Fibroblast of the aortic adventitia (primary cell): ENCODE data around the gene PIK3C2G. TPM values are rescaled to one million over a fixed set of nuclear protein-coding genes. Genes with fewer than 3 reads are reported as not detected.
A peak's percentile ranks its signal among the peaks of the same experiment; 100 is the strongest.

Experiments
- DNase-seq: peaks from one replicate; pipeline ENCODE4 v3.0.0-alpha.2; 2010; ENCODE audit warnings: low read depth
- H3K4me3 ChIP-seq: 2 replicates; pipeline ENCODE4 v1.5.1; 2011; ENCODE audit warnings: low read depth, mild to moderate bottlenecking, control low read depth, low read length, moderate library complexity
- total RNA-seq: library from RNA; depleted of rRNA; stranded (reverse); fragments of >200 nt; gene quantifications from 2 replicates; pipeline ENCODE4 v1.2.3, GENCODE V29; 2012; ENCODE audit warnings: low replicate concordance
- TF ChIP-seq, protein P1 (sequence below): IDR thresholded peaks from 2 replicates; pipeline ENCODE4 v1.5.1; 2011; ENCODE audit warnings: mild to moderate bottlenecking, low read length, control low read depth, inconsistent platforms; ENCODE audit not compliant: insufficient read depth

PIK3C2G gene
- total RNA-seq, 1 donor = 0.09 TPM

DNA sequence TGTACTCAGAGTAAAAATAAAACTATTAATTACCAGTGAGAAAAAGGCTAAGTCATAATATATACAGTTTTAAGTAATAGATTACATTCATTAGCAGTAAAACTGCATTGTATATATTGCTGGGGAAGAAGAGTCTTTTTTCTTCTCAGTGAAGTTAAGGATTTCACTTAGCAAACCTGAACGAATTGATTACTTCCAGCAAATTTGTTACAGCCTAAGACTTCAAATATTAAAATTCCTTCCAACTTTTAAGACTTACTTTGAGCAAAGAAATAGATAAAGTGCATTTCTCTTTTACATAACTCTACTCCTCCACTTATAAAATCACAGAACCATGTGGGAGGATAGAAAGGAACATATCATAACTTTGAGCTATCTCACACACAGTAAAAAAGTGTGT, 43.3 kb downstream of the PIK3C2G start:
- DNase-seq = no peak
- H3K4me3 ChIP-seq = no peak overlapping the region
- TF ChIP-seq, protein P1, sequence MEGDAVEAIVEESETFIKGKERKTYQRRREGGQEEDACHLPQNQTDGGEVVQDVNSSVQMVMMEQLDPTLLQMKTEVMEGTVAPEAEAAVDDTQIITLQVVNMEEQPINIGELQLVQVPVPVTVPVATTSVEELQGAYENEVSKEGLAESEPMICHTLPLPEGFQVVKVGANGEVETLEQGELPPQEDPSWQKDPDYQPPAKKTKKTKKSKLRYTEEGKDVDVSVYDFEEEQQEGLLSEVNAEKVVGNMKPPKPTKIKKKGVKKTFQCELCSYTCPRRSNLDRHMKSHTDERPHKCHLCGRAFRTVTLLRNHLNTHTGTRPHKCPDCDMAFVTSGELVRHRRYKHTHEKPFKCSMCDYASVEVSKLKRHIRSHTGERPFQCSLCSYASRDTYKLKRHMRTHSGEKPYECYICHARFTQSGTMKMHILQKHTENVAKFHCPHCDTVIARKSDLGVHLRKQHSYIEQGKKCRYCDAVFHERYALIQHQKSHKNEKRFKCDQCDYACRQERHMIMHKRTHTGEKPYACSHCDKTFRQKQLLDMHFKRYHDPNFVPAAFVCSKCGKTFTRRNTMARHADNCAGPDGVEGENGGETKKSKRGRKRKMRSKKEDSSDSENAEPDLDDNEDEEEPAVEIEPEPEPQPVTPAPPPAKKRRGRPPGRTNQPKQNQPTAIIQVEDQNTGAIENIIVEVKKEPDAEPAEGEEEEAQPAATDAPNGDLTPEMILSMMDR = no peak

DNA sequence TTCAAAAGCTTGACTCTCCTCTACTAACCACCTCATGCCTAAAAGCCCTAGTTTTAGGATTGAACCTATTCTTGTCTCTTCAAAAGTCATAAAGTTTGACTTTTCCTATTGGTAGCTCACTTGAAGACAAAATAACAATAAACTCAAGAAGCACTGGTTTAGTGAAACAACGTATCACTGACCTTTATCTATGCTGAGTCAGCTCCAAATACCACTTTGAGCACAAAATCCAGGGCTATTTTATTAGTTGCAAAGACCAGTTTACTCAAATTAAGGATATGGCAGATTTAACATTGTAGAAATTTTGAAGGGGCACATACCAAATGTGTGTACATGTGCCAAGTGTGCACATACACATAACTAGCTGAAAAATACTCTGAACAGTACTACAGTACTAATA, 45.0 kb downstream of the PIK3C2G start:
- TF ChIP-seq, protein P1 = no peak
- no peak overlapping the region for H3K4me3 ChIP-seq
- no peak for DNase-seq

DNA sequence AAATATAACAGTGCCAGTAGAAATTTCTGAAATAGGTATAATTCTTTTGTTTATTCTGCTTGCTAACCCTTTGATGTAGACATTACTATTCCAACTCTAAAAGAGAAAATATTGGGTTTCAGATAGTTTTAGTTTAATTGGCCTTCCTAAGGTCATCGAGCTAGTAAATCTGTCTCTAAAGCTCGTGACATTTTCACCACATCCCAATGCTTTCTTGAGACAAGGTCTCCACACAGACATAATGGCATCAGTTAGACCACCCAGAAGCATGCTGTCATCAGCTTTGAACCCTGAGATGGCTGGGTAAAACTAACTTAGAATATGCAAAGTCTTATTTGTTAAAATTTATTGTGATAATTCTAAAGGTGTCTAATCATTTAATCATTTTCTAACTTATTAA, 52.0 kb downstream of the PIK3C2G start:
- DNase-seq = no peak
- TF ChIP-seq, protein P1 = no peak
- no peak overlapping the region for H3K4me3 ChIP-seq

DNA sequence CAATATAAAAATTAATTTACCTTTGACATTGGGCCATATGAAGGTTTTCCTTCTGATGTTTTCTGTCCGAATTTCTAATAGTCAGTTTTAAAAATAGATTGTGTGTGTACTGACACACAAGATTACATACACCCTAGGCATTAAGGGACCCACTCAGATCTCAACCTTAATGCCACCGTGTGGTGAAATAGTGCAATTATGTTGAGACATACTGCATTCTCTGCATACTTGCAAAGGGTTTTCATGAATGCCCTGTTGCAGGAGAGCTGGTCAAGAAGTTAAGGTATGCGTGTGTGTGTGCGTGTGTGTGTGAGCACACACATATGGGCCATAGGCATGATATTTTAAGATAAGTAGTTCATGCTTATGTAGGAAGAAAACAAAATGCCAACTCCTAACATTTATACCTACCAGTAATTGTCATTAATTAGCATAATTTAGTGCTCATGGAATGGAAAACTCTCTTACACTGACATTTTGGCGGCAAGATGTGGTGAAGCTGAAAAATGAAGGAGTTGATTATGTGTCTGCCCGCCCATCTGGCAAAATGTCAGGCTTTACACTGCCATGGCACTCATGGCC, 58.8 kb downstream of the PIK3C2G start:
- TF ChIP-seq, protein P1 = peak; percentile 63
- no peak overlapping the region for H3K4me3 ChIP-seq
- DNase-seq = peak; percentile 91

DNA sequence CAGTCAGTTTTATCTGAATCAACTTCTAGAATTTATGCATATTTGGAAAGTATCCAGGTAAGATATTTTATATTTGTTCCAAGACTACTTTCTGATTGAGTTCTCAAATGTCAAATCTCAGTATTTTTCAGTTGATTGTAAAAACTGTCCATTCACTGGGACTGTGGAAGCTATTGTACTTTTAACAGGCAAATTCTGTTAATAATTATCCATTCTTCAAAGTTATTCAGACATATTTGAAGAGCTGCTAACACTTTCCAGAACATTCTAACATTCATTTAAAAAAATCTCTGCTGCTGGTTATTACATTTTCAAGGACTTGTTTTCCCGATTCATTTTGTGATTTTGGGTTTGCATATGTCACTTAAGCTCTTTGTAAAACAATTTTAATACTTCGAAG, 59.7 kb downstream of the PIK3C2G start:
- H3K4me3 ChIP-seq = no peak overlapping the region
- no peak for DNase-seq
- TF ChIP-seq, protein P1 = no peak

DNA sequence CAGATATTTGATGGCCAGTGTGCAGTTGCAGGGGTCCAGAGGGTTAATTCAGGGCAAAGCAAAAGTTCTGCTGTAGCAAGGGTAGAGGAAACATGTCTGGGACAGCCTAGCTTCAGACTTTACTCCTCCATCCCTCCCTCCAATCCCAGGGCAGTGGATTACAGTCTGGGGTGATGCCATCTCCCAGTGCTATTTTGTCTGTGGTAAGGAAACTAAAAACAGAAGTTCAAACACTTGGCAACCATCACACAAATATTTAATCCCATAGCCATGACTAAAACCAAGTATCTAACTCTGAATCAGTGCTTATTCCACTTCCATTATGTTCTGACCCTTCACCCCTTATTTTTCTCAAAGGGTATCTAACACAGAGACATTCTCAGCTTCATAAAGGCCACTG, 61.8 kb downstream of the PIK3C2G start:
- no peak overlapping the region for H3K4me3 ChIP-seq
- peak; percentile 35 for DNase-seq
- TF ChIP-seq, protein P1 = no peak

DNA sequence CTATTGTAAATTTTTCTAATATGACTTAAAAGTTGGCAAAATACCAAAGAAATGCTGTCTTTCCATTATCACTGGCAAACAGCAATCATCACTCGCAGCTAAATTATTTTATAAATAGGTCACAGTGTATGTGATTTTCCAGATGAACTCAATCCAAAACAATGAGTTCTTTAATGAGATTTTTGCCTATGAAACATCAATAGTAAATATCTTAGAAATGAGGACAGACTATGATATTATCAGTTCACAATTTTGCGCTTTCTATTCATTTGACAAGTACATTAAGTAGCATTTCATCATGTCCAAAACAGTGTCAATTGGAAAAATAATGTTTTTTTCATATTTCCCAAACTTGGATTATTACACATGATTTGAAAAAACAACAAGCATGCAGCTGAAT, 65.7 kb downstream of the PIK3C2G start:
- TF ChIP-seq, protein P1 = no peak
- DNase-seq = no peak
- no peak overlapping the region for H3K4me3 ChIP-seq
